Activated CD4-positive, alpha-beta T cell treated with anti-CD3 and anti-CD28 coated beads, Interleukin-10, Interleukin-2, amounts not matched to agents 100 ng/mL and 50 ng/mL, durations not matched to agents 16 hours and 8 hours (primary cell): Measurements from ENCODE around the gene ZNF536.
"Not testable (repeated sequence)": the region's sequence is repeated elsewhere in the genome, so short reads cannot be mapped to it uniquely, and the experiment has no call there.

Experiments used
- DNase-seq: peaks from one replicate; pipeline ENCODE4 v3.0.0-alpha.2; 2020

The ZNF536 gene

GRCh38 chr19:30390356-30390988 is 18.3 kb downstream of the ZNF536 start:
- no peak for DNase-seq

- DNase-seq = no peak
These were observed 18.9 kb downstream of the ZNF536 start for GRCh38 chr19:30391052-30391451.

GRCh38 chr19:30391554-30392551 is 19.7 kb downstream of the ZNF536 start:
- DNase-seq = no peak

GRCh38 chr19:30393046-30393445 is 20.9 kb downstream of the ZNF536 start:
- DNase-seq = peak; percentile 35

GRCh38 chr19:30393729-30394480 is 21.7 kb downstream of the ZNF536 start:
- DNase-seq = no peak

- DNase-seq = no peak
These were observed 22.4 kb downstream of the ZNF536 start for GRCh38 chr19:30394481-30395151.

GRCh38 chr19:30395283-30395682 is 23.1 kb downstream of the ZNF536 start:
- DNase-seq = no peak

- DNase-seq = not testable (repeated sequence)
These were observed 26.4 kb downstream of the ZNF536 start for GRCh38 chr19:30398539-30398938.

GRCh38 chr19:30401956-30402355 is 29.8 kb downstream of the ZNF536 start:
- DNase-seq = no peak

GRCh38 chr19:30402436-30403202 is 30.4 kb downstream of the ZNF536 start:
- DNase-seq = no peak

- no peak for DNase-seq
These were observed 31.2 kb downstream of the ZNF536 start for GRCh38 chr19:30403203-30403985.

- no peak for DNase-seq
These were observed 34.3 kb downstream of the ZNF536 start for GRCh38 chr19:30406220-30407067.

- no peak for DNase-seq
These were observed 35.0 kb downstream of the ZNF536 start for GRCh38 chr19:30407068-30407709.

GRCh38 chr19:30408734-30409301 is 36.6 kb downstream of the ZNF536 start:
- no peak for DNase-seq

GRCh38 chr19:30411714-30412113 is 39.5 kb downstream of the ZNF536 start:
- no peak for DNase-seq

- DNase-seq = no peak
These were observed 44.2 kb downstream of the ZNF536 start for GRCh38 chr19:30416375-30416774.

GRCh38 chr19:30417166-30417565 is 45.0 kb downstream of the ZNF536 start:
- DNase-seq = not testable (repeated sequence)

- DNase-seq = no peak
These were observed 47.5 kb downstream of the ZNF536 start for GRCh38 chr19:30419568-30420180.

GRCh38 chr19:30420316-30420715 is 48.1 kb downstream of the ZNF536 start:
- DNase-seq = no peak
